Fibroblast of lung (primary cell): ENCODE results near the gene NR6A1. TPM values are rescaled to one million over a fixed set of nuclear protein-coding genes. Genes with fewer than 3 reads are reported as not detected.

Source experiments
- DNase-seq, 2 donors: peaks; one replicate each; pipeline versions ENCODE4 v3.0.0 to v3.0.0-alpha.2; 2010; ENCODE audit warnings: low read depth in 2 of 2
- H2AFZ ChIP-seq: 2 replicates; pipeline ENCODE4 v1.5.1; 2012; ENCODE audit warnings: low read length, control low read depth, inconsistent platforms
- H3K27ac ChIP-seq: 2 replicates; pipeline ENCODE4 v1.5.1; 2011; ENCODE audit warnings: low read length, control low read depth; ENCODE audit not compliant: insufficient read depth
- H3K27me3 ChIP-seq: 2 replicates; pipeline ENCODE4 v1.5.1; 2011; ENCODE audit warnings: mild to moderate bottlenecking, low read length; ENCODE audit not compliant: control insufficient read depth, insufficient read depth
- H3K36me3 ChIP-seq: 2 replicates; pipeline ENCODE4 v1.5.1; 2011; ENCODE audit warnings: low read length; ENCODE audit not compliant: control insufficient read depth, insufficient read depth
- H3K4me1 ChIP-seq: 2 replicates; pipeline ENCODE4 v1.5.1; 2011; ENCODE audit warnings: low read length; ENCODE audit not compliant: control insufficient read depth, insufficient read depth; ENCODE audit errors: extremely low read depth
- H3K4me2 ChIP-seq: 2 replicates; pipeline ENCODE4 v1.5.1; 2011; ENCODE audit warnings: low read length, control low read depth; ENCODE audit not compliant: insufficient read depth; ENCODE audit errors: extremely low read depth
- H3K4me3 ChIP-seq, 4 experiments: fragments of 200-600 bp in 1 of 4; sonication (generic) in 1 of 4; replicated peaks in 1 of 4; 2 replicates each; pipeline ENCODE4 v1.5.1; 2011 to 2016; ENCODE audit warnings: low read length in 4 of 4, low read depth in 3 of 4, mild to moderate bottlenecking in 3 of 4, control low read depth in 2 of 4, inconsistent platforms in 1 of 4, mixed read lengths in 1 of 4; ENCODE audit not compliant: insufficient read depth in 1 of 4; ENCODE audit errors: control extremely low read depth in 1 of 4
- H3K79me2 ChIP-seq: 2 replicates; pipeline ENCODE4 v1.5.1; 2012; ENCODE audit warnings: mild to moderate bottlenecking, low read length, inconsistent platforms; ENCODE audit not compliant: control insufficient read depth, insufficient read depth
- H3K9ac ChIP-seq: 2 replicates; pipeline ENCODE4 v1.5.1; 2011; ENCODE audit warnings: mild to moderate bottlenecking, low read length, control low read depth; ENCODE audit not compliant: insufficient read depth
- H3K9me3 ChIP-seq: 2 replicates; pipeline ENCODE4 v1.5.1; 2012; ENCODE audit warnings: low read depth, low read length; ENCODE audit not compliant: control insufficient read depth, insufficient read depth
- H4K20me1 ChIP-seq: 2 replicates; pipeline ENCODE4 v1.5.1; 2011; ENCODE audit warnings: low read length; ENCODE audit not compliant: control insufficient read depth, insufficient read depth; ENCODE audit errors: extremely low read depth
- CTCF ChIP-seq, 2 donors: IDR thresholded peaks in 1 of 2; conservative IDR thresholded peaks in 1 of 2; 1 replicate in 1 of 2; 2 replicates in 1 of 2; pipeline ENCODE4 v1.5.1; 2011 to 2012; ENCODE audit warnings: low read length in 2 of 2, control low read depth in 1 of 2, inconsistent platforms in 1 of 2, low read depth in 1 of 2, mild to moderate bottlenecking in 1 of 2
- EZH2 ChIP-seq: IDR thresholded peaks from 2 replicates; pipeline ENCODE4 v1.5.1; 2012; ENCODE audit warnings: low read length, control low read depth, mild to moderate bottlenecking; ENCODE audit errors: missing control alignments
- polyA plus RNA-seq, 2 donors: library from polyadenylated mRNA; depleted of rRNA in 1 of 2; stranded (reverse) in 1 of 2; unstranded in 1 of 2; fragments of >200 nt; gene quantifications; 2 replicates each; pipeline ENCODE4 v1.2.1, GENCODE V29; 2011 to 2012; ENCODE audit warnings: missing spikeins in 1 of 2
- total RNA-seq: library from RNA; depleted of rRNA; stranded (reverse); fragments of >200 nt; gene quantifications from 2 replicates; pipeline ENCODE4 v1.2.1, GENCODE V29; 2014

The NR6A1 gene
- total and polyA plus RNA-seq, 2 donors (not counting 1 experiment from before 2014, with no cell fraction given), result 0.07 to 0.50 TPM

- Histone ChIP-seq H3K27ac (no peak overlapping the region), H3K4me1 (no peaks in the 10 kb centered on the region), H3K27me3 (peaks cover 5% of the 10 kb centered on the region), H3K9ac (no peak overlapping the region), H3K36me3 (no peaks in the 10 kb centered on the region), H4K20me1 (no peaks in the 10 kb centered on the region), H3K4me3 (no peak overlapping the region), H3K79me2 (no peaks in the 10 kb centered on the region), H3K4me2 (no peak overlapping the region), H3K9me3 (no peaks in the 10 kb centered on the region), H2AFZ (no peak overlapping the region)
- no peak for DNase-seq
- TF ChIP-seq EZH2 (no peak), CTCF (conservative IDR thresholded peaks at IDR 0.05 in 1 of 2, IDR thresholded peaks at IDR 0.05 in 1 of 2; ENCODE audit: low read depth in 1 of 2, low read length in 2 of 2) (no peak)
Measured at GRCh38 chr9:124803911-124804310, 32.8 kb upstream of the NR6A1 start.

DNA sequence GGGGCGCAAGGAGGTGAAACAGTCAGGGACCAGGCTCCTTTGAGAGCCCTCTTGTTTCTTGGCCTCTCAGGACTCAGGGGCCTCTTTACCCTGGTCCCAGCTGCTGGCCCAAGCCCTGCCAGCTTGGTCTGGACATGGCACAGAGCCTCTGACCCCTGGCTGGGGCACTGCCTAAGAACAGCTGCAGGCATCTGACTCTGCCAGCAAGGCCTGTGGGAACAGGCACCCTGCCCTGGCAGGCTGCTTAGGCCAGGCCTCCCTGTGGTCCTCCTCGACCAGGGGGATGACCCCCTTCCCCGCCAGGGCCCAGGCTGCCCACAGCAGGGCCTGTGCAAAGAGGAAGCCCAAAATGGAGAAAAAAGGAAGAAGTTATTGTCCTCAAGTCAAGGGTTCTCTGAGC, 31.3 kb upstream of the NR6A1 start:
- Histone ChIP-seq H3K36me3 (no peaks in the 10 kb centered on the region), H3K4me2 (no peak overlapping the region), H3K4me3 (no peak overlapping the region), H2AFZ (no peak overlapping the region), H3K27me3 (peaks cover 5% of the 10 kb centered on the region), H3K4me1 (no peaks in the 10 kb centered on the region), H3K9ac (no peak overlapping the region), H3K27ac (no peak overlapping the region), H3K79me2 (no peaks in the 10 kb centered on the region), H3K9me3 (no peaks in the 10 kb centered on the region), H4K20me1 (no peaks in the 10 kb centered on the region)
- no peak for DNase-seq
- no peak for TF ChIP-seq CTCF (conservative IDR thresholded peaks at IDR 0.05 in 1 of 2, IDR thresholded peaks at IDR 0.05 in 1 of 2; ENCODE audit: low read depth in 1 of 2, low read length in 2 of 2)
- no peak for TF ChIP-seq EZH2

- no peaks in the 10 kb centered on the region for H3K36me3 ChIP-seq
- no peaks in the 10 kb centered on the region for H4K20me1 ChIP-seq
- TF ChIP-seq EZH2, result no peak
- no peak for TF ChIP-seq CTCF (conservative IDR thresholded peaks at IDR 0.05 in 1 of 2, IDR thresholded peaks at IDR 0.05 in 1 of 2; ENCODE audit: low read depth in 1 of 2, low read length in 2 of 2)
Measured at GRCh38 chr9:124801356-124801755, 30.2 kb upstream of the NR6A1 start.

More at GRCh38 chr9:124801356-124801755, 30.2 kb upstream of the NR6A1 start:
- Histone ChIP-seq H3K4me3 (no peak overlapping the region), H3K27me3 (peaks cover 5% of the 10 kb centered on the region), H3K4me2 (no peak overlapping the region), H3K4me1 (no peaks in the 10 kb centered on the region), H3K9me3 (no peaks in the 10 kb centered on the region), H3K27ac (no peak overlapping the region), H3K79me2 (no peaks in the 10 kb centered on the region), H2AFZ (no peak overlapping the region), H3K9ac (no peak overlapping the region)
- no peak for DNase-seq
